Stimulated activated CD4-positive, alpha-beta T cell treated with anti-CD3 and anti-CD28 coated beads, Interleukin-15, amount 100 ng/mL, for 24 hours (primary cell): ENCODE results near the gene FTCD.
A peak's percentile ranks its signal among the peaks of the same experiment; 100 is the strongest.
"Not testable (repeated sequence)": the region's sequence is repeated elsewhere in the genome, so short reads cannot be mapped to it uniquely, and the experiment has no call there.

Source experiments
- DNase-seq: peaks from one replicate; pipeline ENCODE4 v3.0.0-alpha.2; 2020

Gene FTCD, protein sequence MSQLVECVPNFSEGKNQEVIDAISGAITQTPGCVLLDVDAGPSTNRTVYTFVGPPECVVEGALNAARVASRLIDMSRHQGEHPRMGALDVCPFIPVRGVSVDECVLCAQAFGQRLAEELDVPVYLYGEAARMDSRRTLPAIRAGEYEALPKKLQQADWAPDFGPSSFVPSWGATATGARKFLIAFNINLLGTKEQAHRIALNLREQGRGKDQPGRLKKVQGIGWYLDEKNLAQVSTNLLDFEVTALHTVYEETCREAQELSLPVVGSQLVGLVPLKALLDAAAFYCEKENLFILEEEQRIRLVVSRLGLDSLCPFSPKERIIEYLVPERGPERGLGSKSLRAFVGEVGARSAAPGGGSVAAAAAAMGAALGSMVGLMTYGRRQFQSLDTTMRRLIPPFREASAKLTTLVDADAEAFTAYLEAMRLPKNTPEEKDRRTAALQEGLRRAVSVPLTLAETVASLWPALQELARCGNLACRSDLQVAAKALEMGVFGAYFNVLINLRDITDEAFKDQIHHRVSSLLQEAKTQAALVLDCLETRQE

DNA sequence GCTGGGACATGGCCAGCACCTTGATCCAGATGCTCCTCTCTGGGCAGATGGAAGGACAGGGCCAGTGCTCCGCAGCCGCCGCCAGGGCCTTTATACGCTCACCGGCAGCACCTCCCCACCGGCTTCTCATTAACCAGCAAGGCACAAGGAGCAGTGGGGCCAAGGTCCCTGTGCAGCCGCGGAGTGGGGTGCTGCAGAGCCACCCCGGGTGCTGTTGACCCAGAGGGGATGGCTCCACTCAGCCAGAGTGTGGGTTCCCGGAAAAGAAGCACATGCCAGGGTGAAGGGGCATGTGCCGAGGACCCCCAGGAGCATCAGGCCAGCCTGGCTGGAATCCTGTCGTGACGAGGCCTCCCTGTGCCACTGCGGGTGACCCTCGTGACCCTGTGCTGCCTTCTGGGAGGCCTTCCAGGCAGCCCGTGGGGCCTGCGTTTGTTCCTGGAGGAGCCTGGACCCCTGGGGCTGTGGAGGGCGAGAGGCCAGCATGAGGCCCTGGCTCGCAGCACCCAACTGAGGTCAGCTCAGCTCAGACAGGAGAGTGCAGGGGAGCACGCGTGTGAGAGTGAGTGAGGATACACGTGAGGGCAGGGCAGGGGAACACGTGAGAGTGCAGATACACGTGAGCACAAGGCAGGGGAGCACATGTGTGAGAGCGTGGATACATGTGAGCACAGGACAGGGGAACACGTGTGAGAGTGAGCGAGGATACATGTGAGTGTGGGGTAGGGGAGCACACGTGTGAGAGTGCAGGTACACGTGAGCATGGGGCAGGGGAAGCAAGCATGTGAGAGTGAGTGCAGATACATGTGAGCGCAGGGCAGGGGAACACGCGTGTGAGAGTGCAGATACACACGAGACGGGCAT lies at the start of gene FTCD:
TSS of gene FTCD (minus strand) at position 66 of the 864 bp plus-strand sequence. CDS start at position 10, 56 bp downstream.
- DNase-seq: peak; percentile 1

DNA sequence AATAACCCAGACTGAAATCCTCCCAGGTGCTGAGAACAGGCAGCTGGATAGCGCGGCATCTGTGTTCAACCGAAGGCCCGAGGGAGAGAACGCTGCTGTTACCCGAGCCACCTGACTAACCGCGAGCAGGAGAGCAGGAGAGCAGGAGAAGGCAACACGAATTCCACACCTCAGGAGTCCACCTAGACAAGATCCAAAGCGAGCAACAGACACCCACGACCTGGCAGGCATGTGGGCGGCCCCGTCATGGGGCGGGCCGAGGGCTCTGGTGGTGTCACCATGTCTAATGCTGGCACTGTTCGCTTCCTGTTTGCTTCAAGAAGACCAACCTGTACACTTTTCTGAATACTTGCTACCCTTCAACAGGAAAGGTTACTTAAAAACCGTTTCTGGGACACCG lies 49.8 kb upstream of the FTCD start:
- no peak for DNase-seq

DNA sequence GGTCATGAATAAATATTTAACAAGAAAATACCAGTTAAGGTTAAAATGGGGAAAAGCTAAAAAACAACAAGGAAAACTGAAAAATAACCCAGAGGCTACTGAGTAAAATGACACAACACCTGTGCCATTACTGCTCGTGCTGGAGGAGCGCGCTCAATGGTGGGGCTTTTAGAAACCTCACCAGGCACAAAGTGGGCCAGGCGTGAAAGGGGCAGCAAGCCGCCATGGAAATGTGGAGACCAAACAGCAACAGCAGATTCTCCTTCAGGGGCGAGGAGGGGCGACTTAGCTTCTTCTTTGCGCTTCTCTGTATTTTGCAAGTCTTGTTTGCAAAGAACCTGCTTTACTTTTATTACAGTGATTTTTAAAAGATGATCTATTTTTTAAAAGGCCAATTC lies 47.8 kb upstream of the FTCD start:
- DNase-seq: no peak

DNA sequence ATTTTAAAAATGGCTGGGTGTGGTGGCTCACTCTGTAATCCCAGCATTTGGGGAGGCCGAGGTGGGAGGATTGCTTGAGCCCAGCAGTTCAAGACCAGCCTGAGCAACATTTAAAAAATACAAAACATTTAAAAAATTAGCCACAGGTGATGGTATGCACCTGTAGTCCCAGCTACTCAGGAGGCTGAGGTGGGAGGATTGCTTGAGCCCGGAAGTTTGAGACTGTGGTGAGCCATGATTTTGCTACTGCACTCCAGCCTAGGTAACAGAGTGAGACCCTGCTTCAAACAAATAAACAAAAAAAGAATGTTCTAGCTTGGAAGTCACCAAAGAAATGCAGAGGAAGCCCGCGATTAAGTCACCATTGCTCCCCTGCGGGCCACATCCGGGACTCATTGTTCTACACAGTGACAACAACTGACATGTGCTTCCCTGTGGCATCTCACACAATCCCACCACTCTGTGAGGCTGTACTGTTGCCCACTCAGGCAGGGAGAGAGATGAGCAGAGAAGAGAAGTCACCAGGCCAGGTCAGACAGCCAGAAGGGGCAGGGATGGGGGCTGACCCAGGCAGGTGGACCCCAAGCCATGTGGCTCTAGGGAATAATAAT lies 47.3 kb upstream of the FTCD start:
- DNase-seq: no peak

DNA sequence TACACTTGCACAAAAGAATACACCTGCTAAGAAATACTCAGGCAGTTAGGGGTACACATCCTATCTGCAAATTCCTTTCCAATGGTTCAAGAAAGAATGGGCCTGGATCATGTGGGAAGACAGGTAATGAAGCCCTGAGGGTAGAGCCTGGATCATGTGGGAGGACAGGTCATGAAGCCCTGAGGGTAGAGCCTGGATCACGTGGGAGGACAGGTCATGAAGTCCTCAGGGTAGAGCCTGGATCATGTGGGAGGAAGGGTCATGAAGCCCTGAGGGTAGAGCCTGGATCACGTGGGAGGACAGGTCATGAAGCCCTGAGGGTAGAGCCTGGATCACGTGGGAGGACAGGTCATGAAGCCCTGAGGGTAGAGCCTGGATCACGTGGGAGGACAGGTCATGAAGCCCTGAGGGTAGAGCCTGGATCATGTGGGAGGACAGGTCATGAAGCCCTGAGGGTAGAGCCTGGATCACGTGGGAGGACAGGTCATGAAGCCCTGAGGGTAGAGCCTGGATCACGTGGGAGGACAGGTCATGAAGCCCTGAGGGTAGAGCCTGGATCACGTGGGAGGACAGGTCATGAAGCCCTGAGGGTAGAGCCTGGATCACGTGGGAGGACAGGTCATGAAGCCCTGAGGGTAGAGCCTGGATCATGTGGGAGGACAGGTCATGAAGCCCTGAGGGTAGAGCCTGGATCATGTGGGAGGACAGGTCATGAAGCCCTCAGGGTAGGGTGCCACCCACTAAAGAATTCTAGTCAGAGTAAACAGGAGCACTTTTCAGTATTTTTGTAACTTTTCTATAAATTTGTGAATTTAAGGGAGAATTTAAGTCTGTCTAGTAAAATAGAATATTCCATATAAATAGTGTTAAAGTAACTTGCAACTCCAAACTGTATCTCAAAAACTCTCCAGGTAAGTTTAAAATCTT lies 45.8 kb upstream of the FTCD start:
- DNase-seq: not testable (repeated sequence)

DNA sequence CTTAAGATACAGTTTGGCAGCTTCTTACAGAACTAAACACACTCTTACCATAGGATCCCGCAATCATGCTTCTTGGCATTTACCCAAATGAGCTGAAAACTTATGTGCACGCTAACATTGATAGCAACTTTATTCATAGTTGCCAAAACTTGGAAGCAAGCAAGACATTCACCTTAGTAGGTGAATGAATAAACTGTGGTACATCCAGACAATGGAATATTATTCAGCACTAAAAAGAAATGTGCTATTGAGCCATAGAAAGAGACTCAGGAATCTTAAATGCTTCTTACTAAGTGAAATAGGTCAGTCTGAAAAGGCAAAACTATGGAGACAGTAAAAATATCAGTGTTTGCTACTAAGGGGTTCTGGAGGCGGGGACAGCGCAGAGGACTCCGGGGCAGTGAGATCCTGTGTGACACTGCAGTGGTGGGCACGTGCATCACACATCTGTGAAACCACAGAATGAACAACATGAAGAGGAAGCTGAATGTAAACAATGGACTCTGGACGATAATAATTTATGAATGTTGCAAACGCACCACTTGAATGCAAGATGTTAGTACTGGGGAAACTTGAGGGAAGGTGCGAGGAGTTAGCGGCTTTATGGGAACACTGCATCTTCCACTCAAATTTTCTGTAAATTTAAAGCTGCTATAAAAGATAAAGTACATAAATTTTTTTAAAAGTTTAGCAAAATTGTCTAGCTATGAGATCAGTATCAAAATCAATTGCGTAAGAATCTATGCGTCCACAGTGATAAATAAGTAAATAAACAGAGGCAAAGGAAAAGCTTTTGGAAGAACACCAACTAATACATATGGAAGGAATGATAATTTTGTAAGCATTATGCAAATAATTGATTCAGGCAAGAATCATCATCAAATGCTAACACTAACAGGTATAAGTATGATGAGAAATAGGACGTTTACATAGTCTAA lies 44.3 kb upstream of the FTCD start:
- no peak for DNase-seq

DNA sequence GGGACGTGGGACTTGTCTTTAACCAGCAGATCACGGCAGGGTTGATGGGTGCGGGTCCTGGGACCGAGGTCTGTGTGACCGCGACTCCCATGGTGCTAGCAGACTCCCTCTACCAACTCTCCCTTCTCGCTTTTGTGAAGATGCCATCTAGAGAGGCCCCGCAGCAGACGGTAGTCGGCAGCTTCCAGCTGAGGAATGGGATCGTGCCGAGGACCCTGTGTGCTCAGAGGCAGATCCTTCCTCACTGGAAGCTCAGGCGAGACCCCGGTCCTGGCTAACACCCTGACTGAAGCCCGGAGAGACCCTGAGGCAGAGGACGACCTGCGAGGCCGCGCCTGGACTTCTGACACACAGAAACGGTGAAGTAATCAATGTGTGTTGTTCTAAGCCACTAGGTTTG lies 41.4 kb upstream of the FTCD start:
- DNase-seq: no peak

DNA sequence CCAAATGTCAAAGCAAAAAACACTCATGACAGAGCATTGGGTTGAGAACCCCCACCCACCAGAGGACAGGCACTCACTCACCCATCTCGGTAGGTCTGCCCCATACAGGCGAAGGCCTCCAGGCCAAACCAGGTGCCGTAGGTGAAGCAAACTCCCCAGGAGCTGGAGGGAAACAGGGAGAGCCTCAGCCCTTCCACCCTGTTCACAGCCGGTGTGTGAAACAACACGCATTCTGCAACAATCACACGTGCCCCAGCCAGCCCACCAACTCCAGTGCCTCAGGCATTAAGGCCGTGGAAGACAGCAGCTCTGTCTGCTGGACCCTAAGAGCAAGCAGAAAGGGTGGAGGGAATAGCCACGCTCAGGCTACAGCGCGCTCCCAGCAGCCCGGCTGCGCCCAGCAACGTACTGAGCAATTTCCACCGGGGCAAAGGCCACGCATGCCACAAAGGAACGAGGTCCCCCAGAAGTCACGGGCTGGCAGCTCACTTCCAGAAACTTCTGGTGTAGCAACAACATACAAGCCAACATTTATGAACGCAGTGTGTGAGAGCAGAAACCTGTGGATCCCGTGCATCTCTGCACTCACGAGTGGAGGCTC lies 40.3 kb upstream of the FTCD start:
- DNase-seq: no peak

DNA sequence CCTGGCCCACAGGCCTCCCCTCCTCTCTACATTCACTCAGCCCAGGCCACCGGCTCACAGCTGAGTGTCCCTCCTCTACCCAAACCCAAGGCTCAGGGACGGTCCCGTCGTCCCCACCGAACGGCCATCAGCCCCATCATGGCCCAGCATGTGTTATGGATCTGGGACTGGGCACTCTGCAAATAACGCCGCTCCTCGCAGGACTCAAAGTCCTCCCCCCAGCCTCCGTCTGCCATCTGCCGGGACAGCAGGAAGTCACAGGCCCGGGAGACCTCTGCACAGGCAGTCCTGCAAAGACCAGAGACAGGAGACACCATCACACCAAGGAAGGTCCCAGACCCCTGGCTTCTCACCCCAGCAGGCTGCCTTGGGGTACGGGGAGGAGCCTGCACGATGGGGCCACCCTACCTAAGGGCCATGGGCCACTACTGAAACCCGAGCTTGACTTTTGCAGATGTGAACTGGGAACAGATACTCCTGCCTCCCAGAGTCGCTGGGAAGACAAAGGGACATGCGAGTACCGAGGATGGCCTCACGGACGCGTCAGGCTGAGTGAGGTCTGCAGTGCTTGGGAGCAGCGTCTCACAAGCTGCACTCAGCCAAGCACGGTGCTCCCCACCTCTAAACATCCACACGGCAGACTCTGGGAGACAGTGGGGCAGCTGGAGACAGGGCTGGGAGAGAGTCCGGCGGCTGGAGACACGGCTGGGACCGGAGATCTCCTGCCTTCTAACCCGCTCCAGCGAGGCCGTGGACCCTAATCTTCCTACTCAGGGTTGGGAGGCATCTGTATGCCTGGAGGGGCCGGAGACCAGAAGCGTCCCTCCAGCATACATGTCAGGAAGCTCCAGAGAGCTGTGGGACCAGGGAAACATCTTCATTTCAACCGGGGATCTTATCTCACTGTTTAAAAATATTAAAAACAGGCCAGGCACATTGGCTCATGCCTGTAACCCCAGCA lies 39.3 kb upstream of the FTCD start:
- no peak for DNase-seq

DNA sequence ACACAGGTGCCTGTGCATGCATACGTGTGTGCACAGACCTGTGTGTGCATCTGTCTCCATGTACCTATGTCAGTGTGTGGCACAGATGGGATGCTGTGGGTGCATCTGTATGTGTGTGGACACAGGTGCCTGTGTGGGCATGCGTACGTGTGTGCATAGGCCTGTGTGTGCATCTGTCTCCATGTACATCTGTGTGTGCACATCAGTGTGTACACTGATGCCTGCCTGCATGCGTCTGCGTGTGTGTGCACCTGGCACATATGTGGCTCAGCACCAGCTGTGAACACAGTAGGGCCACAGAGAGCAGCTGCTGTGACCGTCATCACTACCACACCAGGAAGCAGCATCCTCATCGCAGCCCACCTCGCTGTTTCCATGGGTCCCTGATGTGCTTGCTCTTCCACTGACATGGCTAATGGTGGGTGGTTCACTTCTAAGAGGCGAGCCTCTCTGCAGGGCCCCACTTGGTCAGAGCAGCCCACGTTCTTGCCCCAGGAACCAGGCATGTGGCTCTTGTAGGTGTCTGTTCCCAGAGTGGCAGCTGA lies 38.5 kb upstream of the FTCD start:
- DNase-seq: no peak

DNA sequence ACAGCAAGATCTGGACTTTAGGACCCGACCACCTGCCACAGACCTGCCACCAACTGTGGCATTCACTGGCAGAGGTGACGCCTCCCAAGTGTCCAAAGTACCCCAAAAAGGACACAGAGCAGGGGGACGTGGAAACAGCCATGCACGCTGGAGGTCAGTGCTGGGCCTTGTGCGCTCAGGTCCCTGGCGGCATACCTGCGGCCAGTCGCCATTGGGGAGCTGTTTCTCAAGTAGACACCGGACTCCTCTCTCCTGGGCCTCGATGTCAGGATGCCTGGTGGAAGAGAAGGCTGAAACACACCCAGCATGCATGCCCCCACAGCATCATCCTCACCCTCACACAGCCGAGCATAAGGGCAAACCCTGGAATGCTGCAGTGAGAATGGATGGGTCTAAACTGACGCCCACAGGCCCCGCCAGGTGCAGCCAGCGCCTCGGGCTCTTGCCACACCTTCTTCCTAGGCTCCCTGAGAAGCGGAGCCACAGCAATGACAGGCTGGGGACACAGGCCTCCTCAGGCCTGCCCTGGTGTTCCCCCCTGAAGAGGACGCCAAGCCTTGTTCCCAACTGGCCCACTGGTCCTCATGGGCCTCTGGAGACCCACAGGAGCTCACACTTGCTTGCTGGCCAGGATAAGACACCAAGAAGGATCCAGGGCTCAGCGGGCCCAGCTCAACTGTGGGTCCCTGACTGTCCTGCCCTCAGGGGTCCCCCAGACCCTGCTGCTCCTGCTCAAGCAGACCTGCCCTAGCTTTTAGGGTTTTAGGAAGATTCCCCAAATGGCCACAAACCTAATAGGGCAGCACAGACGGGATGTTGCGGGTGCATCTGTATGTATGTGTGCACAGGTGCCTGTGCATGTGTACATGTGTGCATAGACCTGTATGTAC lies 36.6 kb upstream of the FTCD start:
- DNase-seq: no peak

DNA sequence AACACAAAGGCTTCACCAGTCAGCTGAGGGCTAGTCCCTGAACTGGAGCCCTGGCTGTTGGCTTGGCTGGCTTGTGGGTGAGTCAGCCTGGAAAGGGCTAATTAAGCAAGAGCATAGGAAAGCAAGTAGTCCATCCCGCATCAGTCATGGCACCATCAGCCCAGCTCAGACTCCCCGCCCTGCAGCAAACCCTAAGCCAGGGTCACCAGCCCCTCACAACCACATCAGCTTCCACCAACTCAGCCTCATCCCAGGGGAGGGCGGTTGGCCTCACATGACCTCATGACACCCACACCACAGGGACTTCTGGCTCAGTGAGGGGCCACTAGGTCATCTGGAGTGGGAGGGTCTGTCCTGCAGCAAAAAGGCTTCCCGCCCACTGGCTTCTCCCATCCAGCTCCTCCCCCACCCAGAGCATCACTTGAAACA lies 35.9 kb upstream of the FTCD start:
- DNase-seq: no peak

DNA sequence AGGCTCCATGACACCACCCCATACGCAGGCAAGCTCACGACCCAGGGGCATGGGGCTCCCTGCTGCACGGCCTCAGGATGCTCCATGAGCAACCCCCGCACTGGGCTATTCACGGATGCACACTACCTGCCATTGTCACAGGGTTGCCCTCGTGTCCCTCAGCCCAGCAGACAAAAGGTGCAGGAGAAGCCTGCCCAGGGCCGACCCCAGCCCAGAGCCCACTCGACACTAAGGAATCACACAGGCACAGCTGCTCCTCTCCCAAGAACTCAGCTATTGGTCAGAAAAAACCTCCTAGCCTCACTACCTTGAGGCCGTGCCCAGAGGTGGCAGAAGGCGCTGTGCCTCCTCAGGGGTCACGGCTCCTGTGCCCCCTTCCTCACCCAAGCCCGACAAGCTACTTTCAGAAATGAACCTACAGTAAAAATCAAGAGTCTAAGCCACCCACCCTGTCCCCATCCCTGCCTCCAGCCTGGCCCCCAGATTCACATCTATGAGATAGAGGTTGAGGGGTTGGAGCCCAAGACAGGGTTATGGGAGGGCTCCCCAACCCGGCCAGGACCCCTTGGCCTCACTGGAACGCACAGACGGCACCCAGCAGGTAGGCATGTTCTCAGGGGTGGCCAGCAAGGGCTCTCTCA lies 35.2 kb upstream of the FTCD start:
- no peak for DNase-seq

DNA sequence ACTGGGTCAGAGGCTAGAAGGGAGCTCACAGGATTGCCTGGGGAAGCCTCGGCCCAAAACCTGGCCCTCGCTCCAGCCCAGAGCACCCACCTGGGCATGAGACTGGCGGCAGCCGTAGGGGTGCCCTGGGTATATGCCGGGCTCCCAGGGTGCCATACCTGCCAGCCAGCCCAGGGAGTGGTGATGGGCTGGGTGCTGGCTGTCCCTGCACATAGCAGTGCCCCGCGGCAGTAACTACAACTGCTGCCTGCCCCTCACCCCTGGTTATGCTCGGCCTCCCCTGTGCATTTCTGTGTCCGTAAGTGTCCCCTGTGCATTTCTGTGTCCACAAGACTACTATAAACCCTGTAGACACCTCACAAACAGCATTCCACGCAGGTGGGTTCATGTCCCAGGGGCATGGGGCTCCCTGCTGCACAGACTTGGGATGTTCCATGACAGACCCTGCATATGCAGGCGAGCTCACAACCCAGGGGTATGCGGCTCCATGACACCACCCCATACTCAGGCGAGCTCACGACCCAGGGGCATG lies 34.6 kb upstream of the FTCD start:
- DNase-seq: no peak

DNA sequence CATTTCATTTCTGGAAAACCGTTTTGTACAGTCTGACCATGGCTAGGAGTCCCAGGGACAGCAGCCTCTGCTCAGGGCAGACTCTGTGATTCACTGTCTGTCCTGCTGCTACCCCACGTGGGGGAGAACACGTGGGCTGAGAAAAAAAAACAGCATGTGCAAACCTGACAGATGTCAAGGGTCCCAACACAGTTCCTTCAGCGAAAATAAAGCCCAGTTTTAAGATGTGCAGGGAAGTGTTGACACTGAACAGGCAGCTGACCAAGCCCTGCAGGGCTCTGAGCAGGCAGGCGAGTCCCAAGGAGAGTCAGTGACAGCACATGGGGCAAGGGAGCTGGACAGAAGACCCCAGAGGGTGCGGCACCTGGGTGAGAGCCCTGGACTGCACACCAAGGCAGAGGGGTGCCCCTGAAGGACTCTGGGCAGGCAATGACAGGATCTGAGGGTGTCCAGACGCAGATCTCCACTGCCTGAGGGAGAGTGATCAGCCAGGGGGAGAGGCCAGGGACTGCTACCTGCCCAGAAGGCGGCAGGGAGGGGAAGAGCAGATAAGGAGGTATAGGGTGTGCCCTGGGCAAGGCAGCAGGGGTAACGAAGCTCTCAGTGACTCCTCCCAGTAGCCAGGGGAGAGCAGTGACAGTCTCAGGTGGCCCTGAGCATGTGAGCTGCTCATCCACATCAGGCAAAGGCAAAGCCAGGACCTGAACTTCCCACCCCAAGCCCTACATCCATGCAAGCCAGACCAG lies 34.0 kb upstream of the FTCD start:
- DNase-seq: no peak
